NCI-H2029 (cell line): ENCODE results near the gene TSR3.

Source experiments
- DNase-seq: peaks from one replicate; lab custom pipeline; 2025; lab: John Stamatoyannopoulos, UW

TSR3 gene

GRCh38 chr16:1308036-1308976, 43.4 kb downstream of the TSR3 start:
- peak; percentile 34 for DNase-seq

- no peak for DNase-seq
Observed at GRCh38 chr16:1306334-1306733, 45.3 kb downstream of the TSR3 start.

- no peak for DNase-seq
Observed at GRCh38 chr16:1305823-1306222, 45.9 kb downstream of the TSR3 start.

- no peak for DNase-seq
Observed at GRCh38 chr16:1301562-1301961, 50.1 kb downstream of the TSR3 start.

GRCh38 chr16:1300664-1301476, 50.8 kb downstream of the TSR3 start:
- DNase-seq: peak; percentile 34

- DNase-seq: no peak
Observed at GRCh38 chr16:1299868-1300203, 51.8 kb downstream of the TSR3 start.
